ENCODE results near the gene LRP4.

Gene LRP4

DNA sequence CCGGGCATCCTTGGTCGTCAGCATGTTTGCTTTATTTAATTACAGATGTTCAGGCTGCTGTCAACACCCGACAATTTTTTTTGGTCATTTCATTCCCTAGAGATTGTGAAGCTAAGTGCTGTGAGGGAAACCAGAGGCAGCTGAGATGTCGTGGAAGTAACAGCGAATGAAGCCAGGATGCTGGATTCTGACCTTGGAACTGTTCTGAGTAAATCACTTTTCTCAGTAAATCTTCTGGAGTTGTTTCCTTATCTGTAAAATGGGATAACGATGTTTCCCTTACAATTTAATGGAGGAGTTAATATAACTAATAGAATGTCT is 71.9 kb downstream of the LRP4 start:
- no peak for DNase-seq (ENCODE audit: low read depth)

DNA sequence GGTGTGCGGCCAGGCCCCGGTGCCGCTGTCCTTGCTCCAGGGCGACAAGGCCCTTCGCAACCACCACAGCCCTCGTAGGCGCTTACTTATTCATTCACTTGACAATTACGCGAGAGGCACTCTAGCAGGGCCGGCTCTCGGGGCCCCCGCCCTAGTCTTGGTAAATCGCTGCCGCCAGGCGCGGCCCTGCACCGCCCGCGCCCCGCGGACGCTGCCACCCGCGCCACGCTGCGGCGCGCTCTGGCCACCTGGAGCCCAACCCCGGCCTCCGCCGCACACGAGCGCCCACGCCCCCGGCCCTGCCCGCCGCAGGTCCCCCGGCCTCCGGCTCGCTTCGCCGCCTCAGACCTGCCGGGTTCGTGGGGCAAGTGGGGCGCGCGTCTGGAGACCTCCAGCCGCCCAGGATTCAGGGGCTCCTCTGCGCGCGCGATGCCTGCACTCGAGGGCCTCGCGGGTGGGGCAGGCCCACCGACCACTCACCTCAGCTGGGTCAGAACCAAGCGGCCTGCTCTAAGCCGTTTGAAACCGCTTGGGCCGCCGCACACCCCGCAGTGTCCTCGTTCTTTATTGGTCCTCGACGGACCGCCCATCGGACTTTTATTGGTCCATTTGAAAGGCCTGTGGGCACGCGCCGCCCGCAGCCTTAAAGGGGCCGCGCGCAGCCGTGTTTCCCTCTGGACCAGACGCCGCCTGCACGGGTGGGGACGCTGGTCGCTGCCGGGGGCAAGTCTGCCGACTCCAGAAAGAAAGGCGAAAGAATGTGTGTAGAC is 72.4 kb downstream of the LRP4 start, which contains the start of gene CKAP5:
Gene CKAP5, minus strand, starts transcription at position 541 of the 770 bp plus-strand sequence. CDS start 25,049 bp downstream, outside the sequence.
- peak; percentile 74 for DNase-seq (ENCODE audit: low read depth)

GRCh38 chr11:46845440-46845739 is 73.0 kb downstream of the LRP4 start:
- no peak for DNase-seq (ENCODE audit: low read depth)

DNA sequence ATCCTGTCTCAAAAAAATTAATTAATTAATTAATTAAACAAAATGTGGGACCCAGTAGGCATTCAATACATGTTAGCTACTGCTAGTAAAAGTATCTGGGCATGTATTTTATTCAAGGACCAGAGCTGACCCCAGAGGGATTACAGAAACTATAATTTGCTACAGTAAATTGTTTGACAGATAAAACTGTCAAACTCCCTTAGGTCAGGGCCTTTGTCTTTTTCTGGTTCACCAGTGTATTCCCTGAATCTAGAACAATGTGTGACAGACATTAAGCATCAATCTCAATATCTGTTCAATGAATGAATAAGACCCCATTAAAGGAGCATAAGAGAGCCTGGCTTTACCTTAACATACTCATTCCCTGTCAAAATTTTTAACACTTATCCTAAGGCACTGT is 78.2 kb downstream of the LRP4 start:
- no peak for DNase-seq (ENCODE audit: low read depth)

- DNase-seq (ENCODE audit: low read depth), result no peak
Observed at GRCh38 chr11:46838501-46838900, 79.8 kb downstream of the LRP4 start.

DNA sequence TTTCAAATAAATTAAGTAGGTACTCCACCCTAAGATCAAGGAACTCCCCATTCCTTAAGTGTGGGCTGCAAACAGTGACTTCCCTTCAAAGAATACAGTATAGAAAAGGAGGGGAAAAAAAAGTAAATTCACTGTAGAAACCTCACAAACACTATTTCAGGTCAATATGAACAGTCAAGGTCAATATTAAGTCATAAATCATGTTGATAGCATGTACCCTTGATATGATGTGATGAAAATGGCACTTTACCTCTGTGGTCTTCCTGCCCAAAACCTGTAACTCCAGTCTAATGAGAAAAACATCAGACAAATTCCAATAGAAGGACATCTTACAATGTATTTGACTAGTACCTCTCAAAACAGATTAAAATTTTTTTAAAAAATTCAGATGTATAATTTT is 80.5 kb downstream of the LRP4 start:
- no peak for DNase-seq (ENCODE audit: low read depth)

DNA sequence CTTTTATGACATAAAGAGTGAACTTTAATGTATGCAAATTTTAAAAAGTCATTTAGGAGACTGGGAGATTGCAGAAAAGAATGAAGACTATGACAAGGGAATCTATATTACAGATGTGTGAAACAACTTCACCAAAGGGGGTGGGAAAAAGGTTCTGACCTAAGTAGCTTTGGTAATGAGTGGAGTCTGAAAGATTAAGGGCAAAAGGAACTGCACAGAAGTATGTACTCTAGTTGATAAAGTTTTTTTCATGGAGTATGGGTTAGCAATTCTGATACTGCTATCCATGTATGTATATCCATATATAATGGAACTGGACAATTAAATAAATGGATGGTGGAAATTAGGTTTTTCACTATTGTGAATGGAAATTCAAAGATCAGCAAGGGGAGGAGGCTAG is 81.5 kb downstream of the LRP4 start:
- no peak for DNase-seq (ENCODE audit: low read depth)

- no peak for DNase-seq (ENCODE audit: low read depth)
Observed at GRCh38 chr11:46836431-46836830, 81.9 kb downstream of the LRP4 start.

DNA sequence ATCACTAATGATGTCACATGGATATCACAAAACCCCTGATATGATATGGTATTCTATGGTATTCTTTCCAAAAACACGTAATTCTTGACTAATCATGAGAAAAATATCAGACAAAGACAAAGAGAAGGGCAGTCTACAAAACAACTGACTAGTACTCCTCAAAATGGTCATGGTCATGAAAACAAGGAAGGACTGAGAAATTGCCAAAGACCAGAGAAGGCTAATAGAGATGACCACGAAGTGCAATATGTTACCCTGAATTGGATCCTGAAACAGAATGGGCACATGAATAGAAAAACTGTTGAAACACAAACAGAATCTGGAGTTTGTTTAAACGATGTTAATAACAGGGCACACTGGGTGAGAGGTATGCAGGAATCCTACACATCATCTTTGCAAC is 82.5 kb downstream of the LRP4 start:
- DNase-seq (ENCODE audit: low read depth), result no peak

DNA sequence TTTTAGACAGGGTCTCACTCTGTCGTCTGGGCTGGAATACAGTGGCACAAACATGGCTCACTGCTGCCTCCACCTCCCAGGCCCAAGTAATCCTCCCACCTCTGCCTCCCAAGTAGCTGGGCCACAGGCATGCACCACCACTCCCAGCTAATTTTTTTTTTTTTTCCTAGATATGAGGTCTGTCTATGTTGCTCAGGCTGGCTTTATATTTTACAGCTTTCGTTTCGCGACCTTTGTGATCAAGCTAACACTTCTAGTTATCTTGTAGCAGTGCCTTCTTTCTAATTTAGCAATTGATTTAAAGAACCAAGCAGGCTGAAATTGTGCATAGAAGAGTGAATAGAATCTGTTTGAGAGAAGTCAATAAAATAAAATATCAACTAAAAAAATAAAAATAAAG is 83.5 kb downstream of the LRP4 start:
- no peak for DNase-seq (ENCODE audit: low read depth)

DNA sequence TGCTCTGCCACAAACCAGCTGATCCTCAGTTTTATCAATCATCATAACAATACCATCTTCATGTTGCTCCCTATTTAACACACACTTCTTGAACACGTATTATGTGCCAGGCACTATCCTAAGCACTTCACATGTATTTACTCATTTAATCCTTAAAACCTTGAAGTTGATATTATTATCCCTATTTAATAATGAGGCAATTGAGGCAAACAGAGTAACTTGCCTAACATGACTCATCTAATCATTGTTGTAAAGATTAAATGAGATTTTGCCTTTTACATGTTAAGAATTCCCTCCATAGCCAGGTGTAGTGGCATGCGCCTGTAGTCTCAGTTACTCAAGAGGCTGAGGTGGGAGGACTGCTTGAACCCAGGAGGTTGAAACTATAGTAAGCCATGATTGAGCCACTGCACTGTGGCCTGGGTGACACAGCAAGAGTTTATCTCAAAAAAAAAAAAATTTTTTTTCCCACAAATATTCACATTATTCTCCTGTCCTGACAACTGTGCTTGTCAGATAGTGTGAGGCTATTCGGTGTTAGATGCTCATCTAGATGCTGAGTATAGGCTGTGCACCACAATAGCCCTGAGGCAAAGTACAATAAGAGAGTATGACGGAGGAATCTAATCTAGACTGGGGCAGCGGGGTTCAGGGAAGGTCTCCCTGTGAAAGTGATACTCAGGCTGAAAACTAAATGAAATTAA is 85.7 kb downstream of the LRP4 start:
- DNase-seq (ENCODE audit: low read depth), result no peak

DNA sequence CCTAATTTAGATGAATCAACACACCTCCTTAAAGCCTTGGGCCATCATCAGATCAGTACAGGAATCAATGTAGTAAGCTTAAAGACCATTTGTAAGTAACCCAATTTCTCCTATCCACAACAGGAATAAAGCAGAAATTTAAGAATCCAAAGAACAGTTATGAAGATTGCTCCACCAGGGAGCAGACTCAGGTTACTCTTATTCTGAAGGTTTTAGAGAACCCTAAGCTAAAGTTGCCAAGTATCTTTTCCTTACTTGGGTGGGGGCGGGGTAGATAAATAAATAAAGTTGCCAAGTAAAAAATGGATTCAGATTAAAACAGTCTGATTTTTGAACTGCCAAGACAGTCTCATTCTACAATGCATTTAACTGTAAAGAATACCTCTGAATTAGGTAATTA is 90.4 kb downstream of the LRP4 start:
- peak; percentile 29 for DNase-seq (ENCODE audit: low read depth)

DNA sequence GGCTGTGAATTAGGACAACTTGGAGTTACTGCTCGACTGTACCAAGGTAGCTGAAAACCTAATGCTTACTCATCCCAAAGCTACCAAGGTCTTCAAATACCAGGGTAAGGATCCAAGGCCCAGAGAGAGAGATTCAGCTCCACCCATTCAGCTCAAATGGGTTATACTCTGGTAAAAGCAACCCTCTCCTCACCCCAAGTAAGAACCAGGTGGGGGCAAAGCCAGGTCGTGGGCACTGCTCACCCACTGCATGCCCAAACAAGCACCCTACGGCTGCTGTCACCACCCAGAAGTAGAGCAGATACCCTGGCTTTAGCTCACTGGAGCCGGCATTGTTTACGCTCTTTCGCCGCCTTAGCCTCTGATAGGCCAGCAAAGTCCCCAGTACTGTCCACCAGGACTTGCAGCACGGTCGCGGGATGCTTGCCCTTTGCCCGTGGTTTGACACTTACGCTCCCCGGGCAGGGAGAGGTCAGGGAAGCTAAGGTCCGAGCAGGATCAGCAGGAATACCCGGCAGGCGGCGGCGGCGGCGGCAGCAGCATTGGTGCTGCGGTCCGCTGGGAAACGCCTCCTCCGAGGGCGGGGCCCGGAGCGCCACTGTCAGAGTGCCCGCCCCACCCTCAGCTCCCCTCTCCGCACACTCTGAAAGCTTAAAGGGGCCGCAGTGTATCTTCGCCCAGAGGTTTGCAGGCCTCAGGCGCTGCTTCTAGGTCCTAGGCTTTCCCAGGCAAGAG is 91.9 kb downstream of the LRP4 start:
- DNase-seq (ENCODE audit: low read depth), result peak; percentile 40

DNA sequence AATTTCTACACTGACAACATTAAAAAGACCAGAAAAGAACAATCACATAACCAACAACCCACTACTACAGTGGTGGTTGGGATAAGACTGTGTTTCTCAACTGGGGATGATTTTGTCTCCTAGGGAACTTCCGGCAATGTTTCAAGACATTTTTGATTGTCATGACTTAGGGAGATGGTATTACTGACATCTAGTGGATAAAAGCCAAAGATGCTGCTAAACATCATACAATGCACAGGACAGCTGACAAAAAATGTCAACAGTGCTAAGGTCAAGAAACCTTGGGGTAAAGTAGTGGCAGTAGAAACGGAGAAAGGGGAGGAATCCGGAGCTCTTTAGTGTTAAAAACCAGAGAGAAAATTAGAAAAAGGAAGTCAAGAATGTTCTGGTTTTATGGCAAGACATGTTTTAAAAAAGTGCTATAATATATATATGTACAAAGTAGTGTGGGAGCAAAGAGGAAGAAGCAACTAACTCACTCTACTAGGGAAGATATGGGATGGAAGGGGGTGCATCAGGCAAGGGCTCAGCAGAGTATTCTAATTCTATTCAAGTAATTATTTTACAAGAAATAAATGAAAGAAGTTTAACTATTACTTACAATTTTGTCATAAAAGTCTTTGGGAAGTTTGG is 109.4 kb downstream of the LRP4 start:
- DNase-seq (ENCODE audit: low read depth), result peak; percentile 16
